Right lobe of liver (tissue), 4 donors: ENCODE data around the gene CRACR2B.

ENCODE experiments used
- POLR2A ChIP-seq: fragments of 450-650 bp; IDR thresholded peaks from one replicate; pipeline ENCODE4 v1.6.1; 2017; ENCODE audit warnings: antibody characterized with exemption, mild to moderate bottlenecking
- TF ChIP-seq, protein P1 (sequence below), 4 donors: fragments of 200-600 bp in 3 of 4; fragments of 450-650 bp in 1 of 4; IDR thresholded peaks; one replicate each; pipeline versions ENCODE4 v1.5.1 to v1.8.0; 2016 to 2022; ENCODE audit warnings: antibody characterized with exemption in 4 of 4, mild to moderate bottlenecking in 2 of 4
- donor health status: DM: no; HTN: no; CAD: no.
- donor health status: DM: no; HTN: no; CAD: no.
- donor health status: DM: no; HTN: yes; CAD: no.

DNA sequence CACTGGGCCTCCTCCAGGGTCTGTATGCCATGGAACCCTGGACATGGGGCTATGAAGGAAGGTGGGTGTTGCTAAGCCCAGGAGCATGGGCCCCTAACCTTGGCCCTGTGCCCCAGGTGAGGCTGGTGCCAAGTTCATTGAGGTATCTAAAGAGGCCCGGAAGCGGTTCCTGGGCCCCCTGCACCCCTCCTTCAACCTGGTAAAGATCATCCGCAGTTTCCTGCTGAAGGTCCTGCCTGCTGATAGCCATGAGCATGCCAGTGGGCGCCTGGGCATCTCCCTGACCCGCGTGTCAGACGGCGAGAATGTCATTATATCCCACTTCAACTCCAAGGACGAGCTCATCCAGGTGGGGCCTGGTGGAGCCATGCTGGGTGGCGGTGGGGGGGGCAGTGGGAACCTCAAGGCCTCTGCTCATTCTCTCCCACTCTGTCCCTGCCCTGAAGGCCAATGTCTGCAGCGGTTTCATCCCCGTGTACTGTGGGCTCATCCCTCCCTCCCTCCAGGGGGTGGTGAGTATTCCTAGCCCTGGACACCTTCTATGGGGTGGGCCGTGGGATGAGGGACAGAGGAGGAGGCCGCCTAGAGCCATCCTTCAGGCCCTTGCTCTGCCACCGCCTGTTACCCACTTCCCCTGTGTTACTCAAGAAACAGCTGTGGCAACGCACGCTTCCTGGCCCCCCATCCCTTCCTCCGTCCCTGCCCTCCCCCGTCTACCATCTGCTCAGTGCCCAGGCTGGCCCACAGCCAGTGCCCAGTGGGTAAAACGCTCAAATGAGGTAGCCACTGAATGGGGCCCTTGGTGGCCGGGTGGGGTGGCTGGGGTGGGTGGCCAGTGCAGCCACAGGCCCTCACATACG is 6.0 kb upstream of the CRACR2B start:
- no peak for TF ChIP-seq POLR2A
- TF ChIP-seq, protein P1, sequence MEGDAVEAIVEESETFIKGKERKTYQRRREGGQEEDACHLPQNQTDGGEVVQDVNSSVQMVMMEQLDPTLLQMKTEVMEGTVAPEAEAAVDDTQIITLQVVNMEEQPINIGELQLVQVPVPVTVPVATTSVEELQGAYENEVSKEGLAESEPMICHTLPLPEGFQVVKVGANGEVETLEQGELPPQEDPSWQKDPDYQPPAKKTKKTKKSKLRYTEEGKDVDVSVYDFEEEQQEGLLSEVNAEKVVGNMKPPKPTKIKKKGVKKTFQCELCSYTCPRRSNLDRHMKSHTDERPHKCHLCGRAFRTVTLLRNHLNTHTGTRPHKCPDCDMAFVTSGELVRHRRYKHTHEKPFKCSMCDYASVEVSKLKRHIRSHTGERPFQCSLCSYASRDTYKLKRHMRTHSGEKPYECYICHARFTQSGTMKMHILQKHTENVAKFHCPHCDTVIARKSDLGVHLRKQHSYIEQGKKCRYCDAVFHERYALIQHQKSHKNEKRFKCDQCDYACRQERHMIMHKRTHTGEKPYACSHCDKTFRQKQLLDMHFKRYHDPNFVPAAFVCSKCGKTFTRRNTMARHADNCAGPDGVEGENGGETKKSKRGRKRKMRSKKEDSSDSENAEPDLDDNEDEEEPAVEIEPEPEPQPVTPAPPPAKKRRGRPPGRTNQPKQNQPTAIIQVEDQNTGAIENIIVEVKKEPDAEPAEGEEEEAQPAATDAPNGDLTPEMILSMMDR (IDR thresholded peaks at IDR 0.05) = no peak
